HG03025 (cell line): ENCODE measurements around the gene CPZ.
"Not testable (repeated sequence)": the region's sequence is repeated elsewhere in the genome, so short reads cannot be mapped to it uniquely, and the experiment has no call there.

Experiments used
- ATAC-seq: cut with Tn5 transposase; IDR thresholded peaks from one replicate; pipeline ENCODE4 v1.9.1; 2021; ENCODE audit warnings: mild to moderate bottlenecking, moderate library complexity; ENCODE audit not compliant: unreplicated experiment, low FRiP score

Gene CPZ

GRCh38 chr4:8607603-8608481 is 15.3 kb downstream of the CPZ start:
- no peak for ATAC-seq

- no peak for ATAC-seq
These were observed 16.3 kb downstream of the CPZ start for GRCh38 chr4:8608714-8609391.

GRCh38 chr4:8609406-8609805 is 16.8 kb downstream of the CPZ start:
- no peak for ATAC-seq

GRCh38 chr4:8609824-8610350 is 17.3 kb downstream of the CPZ start:
- no peak for ATAC-seq

GRCh38 chr4:8610858-8611616 is 18.5 kb downstream of the CPZ start:
- ATAC-seq = no peak

GRCh38 chr4:8612646-8613045 is 20.1 kb downstream of the CPZ start:
- ATAC-seq = no peak

GRCh38 chr4:8613421-8614364 is 21.1 kb downstream of the CPZ start:
- no peak for ATAC-seq

- no peak for ATAC-seq
These were observed 22.0 kb downstream of the CPZ start for GRCh38 chr4:8614365-8615193.

GRCh38 chr4:8615366-8615765 is 22.8 kb downstream of the CPZ start:
- no peak for ATAC-seq

GRCh38 chr4:8615921-8616787 is 23.6 kb downstream of the CPZ start:
- ATAC-seq = no peak

GRCh38 chr4:8616831-8617230 is 24.3 kb downstream of the CPZ start:
- no peak for ATAC-seq

- no peak for ATAC-seq
These were observed 25.0 kb downstream of the CPZ start for GRCh38 chr4:8617486-8618040.

- no peak for ATAC-seq
These were observed 25.9 kb downstream of the CPZ start for GRCh38 chr4:8618421-8618820.

- ATAC-seq = no peak
These were observed 26.6 kb downstream of the CPZ start for GRCh38 chr4:8618961-8619720.

- ATAC-seq = not testable (repeated sequence)
These were observed 28.6 kb downstream of the CPZ start for GRCh38 chr4:8621135-8621534.

GRCh38 chr4:8624601-8625272 is 32.2 kb downstream of the CPZ start:
- not testable (repeated sequence) for ATAC-seq
